Umbilical cord (tissue), 2 donors: Measurements from ENCODE around the gene HES4. TPM values are rescaled to one million over a fixed set of nuclear protein-coding genes. Genes with fewer than 3 reads are reported as not detected.
"Not testable (repeated sequence)": the region's sequence is repeated elsewhere in the genome, so short reads cannot be mapped to it uniquely, and the experiment has no call there.

ENCODE experiments used
- DNase-seq: peaks from one replicate; pipeline ENCODE4 v3.0.0-alpha.2; 2015; ENCODE audit warnings: low spot score
- total RNA-seq: library from RNA; depleted of rRNA; stranded (reverse); fragments of >200 nt; gene quantifications from one replicate; pipeline ENCODE4 v1.2.3, GENCODE V29; 2014; ENCODE audit warnings: low replicate concordance; ENCODE audit not compliant: insufficient read depth

Gene HES4
- total RNA-seq, 1 donor from 2014 or later = 40.2 TPM

DNA sequence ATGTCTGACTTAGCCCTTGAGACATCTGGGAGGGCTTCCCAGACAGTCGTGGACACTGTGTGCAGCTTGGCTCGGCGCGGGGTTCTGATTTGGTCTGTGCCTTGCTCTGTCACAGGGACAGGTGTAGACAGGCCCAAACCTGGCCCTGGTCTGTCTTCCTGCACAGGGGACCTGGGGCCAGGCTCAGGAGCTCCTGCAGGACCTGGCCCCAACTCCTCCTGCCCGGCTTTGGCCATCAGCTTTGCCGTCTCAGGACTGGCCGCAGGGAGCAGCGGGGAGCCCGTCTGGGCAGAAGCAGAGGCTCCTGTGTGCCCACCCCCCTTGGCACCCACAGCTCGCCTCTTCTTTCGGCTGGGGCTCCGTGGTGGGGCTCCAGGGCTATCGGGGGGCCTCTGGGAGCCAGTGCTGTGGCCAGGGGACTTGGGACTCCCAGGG lies 19.7 kb downstream of the HES4 start:
- DNase-seq = no peak

DNA sequence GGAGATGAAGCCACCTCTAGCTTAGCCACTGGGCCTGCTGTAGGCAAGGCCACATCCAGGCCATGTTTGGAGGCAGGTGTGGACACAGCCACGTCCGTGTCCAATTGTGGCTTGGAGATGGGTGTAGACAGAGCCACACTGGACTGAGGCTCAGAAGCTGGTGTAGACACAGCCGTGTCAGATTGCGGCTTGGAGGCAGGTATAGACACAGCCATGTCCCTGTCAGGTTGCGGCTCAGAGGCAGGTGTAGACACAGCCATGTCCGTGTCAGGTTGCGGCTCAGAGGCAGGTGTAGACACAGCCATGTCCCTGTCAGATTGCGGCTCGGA lies 20.2 kb downstream of the HES4 start:
- DNase-seq = no peak

DNA sequence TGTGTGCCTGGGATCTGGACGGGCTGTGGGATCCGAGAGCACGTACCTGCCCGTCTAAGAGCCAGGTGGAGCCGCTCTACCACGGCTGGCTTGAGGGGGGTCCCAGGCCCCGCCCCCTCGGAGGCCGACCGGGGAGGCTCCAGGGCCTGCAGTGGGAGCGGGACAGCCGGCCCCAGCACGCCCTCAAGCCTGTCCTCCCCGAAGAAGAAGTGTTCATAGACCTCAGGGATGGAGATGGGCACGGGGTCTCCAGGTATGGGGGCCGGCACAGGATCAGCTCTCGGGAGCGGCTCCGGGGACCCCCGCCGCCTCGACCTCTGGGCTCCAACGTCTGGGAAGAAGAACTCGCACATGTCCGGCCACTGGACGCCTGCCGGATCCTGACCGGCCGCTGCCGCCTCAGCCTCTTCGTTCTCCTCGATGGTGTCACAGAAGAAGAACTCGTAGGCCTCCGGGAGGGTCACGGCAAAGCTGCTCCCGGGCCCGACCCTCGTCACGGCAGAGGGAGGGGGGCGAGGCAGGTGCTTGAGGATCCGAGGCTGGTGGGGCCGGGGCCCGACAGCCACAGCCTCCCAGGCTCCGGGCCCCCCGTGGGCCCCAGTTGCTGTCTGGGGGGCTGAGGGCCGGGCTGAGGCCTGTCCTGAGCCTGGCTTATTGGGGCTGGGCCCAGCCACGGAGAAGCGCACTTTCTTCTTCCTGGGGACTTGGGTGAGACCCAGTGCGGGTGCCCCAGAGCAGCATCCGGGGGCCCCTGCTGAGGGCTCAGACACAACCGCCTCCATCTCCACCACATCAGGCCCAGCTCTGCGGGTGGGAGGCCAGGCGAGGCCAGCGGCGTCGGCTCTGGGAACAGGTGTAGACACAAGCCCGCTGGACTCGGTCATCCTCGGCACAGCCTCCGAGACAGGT lies 20.8 kb downstream of the HES4 start:
- DNase-seq = no peak

DNA sequence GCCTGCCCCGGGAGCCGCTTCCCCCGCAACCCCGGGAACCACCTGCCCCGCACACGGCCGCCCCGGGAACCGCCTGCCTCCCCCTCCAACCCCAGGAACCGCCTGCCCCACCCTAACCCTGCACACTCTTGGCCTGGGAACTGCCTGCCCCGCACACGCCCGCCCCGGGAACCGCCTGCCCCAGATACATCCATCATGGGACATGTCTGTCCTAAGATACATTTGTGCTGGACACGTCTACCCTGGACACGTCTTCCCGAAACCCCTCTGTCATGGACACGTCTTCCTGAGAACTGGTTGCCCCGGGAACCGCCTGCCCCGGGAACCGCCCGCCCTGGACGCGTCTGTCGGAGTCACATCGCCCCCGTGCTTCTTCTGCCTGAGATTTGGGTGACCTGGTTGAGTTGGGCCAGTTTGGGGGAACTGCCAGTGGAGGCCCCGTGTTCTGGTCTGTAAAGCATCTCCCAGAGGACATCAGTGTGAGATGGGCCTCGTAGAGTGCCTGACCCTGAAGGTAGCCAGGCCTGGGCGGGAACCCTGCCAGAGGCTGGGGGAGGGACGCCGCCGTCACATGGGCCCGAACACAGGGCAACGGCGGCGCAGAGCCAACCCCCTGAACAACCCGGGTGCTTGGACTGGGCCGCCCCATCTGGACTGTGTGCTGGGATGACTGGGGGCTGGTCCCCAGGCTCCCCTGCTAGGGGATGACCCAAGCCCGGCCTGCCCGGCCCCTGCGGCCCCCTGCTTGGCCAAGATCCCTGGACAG lies 21.6 kb downstream of the HES4 start:
- DNase-seq = no peak

DNA sequence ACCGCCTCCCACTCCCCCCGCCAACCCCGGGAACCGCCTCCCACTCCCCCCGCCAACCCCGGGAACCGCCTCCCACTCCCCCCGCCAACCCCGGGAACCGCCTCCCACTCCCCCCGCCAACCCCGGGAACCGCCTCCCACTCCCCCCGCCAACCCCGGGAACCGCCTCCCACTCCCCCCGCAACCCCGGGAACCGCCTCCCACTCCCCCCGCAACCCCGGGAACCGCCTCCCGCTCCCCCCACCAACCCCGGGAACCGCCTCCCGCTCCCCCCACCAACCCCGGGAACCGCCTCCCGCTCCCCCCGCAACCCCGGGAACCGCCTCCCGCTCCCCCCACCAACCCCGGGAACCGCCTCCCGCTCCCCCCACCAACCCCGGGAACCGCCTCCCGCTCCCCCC lies 23.1 kb downstream of the HES4 start:
- not testable (repeated sequence) for DNase-seq

DNA sequence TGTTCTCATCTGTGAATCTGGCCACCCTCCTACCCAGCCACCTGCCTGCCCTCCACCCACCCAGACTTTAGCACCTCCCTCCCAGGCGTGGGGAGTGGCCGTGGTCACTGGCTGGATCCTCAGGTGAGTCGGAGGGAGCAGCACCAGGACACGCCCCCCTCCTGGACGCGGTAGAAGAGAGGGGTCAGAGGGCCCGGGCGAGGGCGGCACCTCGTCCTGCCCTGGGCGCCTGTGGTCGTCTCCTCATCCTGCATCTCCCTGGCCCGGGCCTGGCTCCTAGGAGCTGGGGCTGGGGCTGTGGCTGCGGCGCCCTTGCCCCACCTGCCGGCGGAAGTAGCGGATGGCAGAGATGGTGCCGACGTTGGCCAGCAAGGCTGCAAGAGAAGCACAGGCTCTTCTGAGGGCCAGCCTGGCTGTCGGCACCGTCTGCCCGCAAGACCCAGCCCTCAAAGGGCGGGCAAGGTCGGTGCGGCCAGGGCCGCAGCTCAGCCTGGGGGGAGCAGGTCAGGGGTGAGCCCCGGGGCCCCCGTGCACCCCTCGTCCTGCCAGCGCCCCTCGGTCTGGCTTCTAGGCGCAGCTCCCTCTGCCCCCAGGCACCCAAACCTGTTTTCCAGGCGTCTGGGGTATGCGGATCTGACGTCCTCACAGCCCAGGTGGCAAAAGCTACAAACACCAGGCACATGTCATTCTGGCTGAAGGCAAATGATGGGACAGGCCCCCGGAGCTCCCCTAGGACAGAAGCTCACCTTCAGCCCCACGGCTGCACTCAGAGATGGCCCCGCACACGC lies 23.8 kb downstream of the HES4 start:
- DNase-seq = peak; percentile 77

DNA sequence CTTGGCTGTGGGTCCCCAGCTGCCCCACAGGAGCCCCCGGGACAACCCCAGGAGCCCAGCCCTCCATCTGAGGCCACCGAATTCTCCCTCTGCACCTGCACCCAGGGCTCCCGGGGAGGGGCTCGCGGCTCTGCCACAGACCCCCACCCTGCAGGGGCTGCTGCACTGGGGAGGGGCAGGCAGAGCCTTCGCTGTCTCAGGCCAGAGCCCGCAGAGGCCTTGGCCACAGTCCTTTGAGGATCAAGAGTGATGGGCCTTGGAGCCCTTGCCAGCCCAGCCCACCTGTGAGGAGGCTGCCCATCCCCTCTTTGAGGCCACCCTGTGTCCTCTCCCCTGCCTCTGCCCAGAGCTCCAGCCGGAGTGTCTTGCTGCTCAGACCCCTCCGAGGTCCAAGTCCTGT lies 24.5 kb downstream of the HES4 start:
- DNase-seq = no peak

DNA sequence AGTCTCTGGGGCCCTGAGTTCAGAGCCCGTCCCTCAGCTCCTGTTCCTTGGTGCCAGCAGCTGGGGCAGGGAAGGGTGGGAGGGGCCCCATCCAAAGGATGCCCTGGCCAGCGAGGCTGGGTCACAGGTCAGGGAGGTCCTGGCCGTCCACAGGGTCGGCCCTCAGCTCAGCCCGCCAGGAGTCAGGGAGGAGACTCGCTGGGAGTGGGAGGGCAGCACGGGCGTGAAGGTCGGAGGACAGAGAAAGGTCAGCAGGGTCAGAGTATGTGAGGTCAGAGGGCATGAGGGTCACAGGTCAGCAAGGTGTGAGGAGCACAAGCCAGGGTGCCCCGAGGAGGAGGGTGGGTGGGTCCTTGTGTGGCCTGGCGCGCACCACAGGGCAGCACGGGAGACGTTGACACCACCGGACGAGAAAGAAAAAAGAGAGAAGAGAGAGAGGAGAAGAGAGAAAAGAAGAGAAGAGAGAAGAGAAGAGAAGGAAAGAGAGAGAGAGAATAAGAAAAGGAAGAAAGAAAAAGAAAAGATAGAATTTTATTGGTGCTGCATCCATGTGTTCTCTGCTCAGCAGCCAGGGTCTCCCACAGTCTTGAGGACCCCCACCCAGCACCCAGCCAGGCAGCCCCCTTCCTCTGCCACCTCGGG lies 25.1 kb downstream of the HES4 start:
- no peak for DNase-seq

DNA sequence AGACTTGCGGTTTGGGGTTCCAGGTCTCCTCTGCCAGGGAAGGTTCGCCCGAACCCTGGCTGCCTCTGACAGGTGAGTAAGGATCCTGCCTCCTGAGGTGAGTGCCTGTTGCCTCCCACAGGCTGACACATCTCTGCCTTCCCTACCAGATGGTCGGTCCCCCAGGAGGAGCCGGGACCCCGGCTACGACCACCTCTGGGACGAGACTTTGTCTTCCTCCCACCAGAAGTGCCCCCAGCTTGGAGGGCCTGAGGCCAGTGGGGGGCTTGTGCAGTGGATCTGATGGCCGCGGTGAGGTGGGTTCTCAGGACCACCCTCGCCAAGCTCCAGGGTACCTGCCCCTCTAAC lies 25.6 kb downstream of the HES4 start:
- no peak for DNase-seq

DNA sequence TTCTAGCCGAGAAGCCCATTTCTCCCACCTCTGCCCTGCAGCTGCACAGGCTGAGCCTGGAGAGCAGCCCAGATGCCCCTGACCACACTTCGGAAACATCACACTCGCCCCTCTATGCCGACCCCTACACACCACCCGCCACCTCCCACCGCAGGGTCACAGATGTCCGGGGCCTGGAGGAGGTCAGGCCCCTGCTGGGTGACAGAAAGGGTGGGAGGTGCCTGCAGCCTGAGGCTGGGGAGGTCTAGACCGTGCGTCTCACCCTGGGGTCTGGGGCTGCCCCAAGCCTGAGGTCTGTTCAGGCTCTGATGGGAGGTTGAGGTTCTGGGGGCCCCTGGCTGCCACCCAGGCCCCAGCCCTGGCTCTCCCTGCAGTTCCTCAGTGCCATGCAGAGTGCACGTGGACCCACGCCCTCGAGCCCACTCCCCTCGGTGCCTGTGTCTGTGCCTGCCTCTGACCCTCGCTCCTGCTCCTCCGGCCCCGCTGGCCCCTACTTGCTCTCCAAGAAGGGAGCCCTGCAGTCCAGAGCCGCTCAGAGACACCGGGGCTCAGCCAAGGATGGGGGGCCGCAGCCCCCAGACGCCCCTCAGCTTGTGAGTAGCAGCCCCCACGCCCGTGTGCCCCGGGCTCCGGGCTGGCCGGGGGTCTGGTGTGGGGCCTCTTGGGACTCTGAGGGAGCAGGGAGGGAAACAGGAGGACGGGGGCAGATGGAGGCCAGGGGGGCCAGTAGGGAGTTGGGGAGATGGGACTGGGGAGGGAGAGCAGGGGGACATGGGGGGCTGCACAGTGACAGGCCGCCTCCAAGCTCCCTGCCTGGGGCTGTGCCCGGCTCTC lies 26.2 kb downstream of the HES4 start:
- DNase-seq = no peak

DNA sequence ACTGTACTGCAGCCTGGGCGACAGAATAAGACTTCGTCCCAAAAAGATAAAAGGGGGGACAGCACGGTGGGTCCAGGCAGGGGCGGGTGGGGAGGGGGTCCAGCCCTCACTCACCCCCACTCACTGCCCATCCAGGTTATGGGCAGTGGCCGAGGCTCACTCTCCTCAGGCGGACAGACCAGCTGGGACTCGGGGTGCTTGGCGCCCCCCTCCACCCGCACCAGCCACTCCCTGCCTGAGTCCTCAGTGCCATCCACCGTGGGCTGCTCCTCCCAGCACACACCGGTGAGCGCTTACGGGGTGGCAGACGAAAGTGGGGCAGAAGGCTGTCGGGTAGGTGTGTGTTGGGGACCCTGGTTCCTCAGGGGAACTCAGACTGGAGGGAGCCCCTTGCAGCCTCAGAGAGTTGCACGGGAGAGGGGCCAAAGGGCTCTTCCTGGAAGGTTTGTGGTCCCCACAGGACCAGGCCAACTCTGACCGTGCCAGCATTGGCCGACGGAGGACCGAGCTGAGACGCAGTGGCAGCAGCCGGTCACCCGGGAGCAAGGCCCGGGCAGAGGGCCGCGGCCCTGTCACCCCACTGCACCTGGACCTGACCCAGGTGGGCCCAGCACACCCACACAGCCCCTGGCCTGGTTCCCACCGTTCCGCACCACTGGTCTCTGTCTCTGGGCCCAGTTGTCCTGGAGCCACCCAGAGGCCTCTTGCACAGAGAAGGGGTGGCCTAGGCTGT lies 27.0 kb downstream of the HES4 start:
- no peak for DNase-seq

DNA sequence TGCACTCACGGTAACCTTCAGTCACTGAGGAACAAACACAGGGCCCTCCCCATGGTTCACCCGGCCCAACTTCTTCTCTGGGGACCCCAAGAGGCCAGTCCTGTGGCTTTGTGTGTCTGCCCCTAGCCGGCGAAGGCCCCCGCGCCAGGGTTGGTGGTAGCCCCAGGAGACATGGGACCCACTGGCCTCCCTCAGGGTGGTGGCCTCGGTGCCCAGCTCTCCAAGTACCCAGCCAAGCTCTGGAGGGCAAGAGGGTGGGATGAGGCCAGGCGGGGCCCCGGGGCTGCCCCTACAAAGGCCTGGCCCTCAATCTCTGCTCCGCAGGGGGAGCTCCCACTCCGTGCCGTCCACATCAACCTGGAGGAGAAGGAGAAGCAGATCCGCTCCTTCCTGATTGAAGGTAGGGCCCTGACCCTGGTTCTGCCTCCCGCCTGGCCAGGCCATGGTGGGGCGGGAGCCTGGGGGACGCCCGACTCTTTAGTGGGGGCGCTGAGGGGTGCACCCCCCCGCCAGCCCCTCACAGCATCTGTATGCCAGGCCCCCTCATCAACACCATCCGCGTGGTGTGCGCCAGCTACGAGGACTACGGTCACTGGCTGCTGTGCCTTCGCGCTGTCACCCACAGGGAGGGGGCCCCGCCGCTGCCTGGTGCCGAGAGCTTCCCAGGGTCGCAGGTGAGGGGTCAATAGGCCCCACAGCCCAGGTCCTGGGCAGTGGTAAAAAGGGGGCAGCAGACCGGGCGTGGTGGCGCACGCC lies 28.0 kb downstream of the HES4 start:
- no peak for DNase-seq

DNA sequence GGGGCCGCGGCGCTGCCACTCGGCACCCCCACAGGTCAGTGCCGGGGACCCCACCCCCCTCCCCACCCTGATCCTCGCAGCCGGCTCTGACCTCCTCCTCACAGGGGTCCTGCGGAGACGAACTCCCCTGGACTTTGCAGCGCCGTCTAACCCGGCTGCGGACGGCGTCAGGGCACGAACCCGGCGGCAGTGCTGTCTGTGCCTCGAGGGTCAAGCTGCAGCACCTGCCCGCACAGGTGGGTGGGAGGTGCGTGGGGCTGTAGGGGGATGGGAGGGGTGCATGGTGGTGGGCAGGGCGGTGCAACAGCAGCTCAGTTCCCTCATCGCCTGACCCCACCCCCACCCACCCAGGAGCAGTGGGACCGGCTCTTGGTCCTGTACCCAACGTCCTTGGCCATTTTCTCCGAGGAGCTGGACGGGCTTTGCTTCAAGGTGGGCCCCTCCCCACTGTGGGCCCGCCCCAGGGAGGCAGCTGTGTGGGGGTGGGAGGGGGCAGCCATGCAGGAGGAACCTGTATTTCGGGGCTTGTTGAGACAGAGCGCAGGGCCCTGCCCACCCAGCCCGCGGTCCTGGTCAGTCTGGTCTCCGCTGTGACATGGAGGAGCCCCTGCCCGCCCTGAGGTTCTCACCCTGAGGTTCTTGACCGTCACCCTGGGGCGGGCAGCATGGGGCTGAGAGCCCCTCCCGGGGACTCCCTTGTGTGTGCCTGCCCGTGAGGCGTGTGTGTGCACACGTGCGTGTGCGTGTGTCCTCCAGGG lies 28.7 kb downstream of the HES4 start:
- peak; percentile 46 for DNase-seq

DNA sequence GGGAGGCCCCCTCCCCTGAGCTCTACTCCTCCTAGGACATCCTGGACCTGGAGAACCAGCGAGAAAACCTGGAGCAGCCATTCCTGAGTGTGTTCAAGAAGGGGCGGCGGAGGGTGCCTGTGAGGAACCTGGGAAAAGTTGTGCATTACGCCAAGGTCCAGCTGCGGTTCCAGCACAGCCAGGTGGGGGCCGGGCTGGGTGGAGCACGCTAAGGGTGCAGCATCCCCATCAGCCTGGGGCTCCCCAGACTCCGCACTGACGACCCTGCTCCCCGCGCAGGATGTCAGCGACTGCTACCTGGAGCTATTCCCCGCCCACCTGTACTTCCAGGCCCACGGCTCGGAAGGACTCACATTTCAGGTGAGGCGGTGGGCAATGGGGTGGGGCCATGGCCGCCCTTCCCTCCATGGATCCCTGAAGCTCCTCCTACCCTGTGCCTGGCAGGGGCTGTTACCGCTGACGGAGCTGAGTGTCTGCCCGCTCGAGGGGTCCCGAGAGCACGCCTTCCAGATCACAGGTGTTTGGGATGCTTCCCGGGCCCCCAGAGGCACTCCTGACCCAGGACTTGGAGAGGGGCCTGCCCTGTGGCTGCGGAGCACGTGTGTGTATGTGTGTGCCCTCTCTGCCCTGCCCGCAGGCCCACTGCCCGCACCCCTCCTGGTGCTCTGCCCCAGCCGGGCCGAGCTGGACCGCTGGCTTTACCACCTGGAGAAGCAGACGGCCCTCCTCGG lies 29.5 kb downstream of the HES4 start:
- DNase-seq = no peak

DNA sequence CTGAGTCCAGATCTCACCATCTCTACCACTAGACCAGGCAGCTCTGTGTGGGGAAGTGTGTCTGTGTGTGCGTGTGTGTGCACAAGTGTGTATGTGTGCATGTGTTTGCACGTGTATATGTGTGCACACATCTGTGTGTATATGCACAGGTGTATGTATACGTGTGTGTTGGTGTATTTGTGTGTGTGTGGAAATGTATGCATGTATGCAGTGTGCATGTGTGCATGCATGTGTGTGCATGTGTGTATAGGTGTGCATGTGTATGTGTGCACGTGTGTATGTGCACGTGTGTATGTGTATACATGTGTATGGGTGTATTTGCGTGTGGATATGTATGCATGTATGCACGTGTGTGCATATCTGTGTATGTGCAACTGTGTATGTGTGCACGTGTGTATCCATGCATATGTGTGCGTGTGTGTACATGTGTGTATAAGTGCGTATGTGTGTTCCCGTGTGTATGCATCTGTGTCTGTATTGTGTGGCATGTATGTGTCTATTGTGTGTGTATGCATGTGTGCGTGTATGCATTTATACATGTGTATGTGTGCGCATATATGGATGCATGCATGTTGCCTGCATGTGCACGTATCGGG lies 30.5 kb downstream of the HES4 start:
- no peak for DNase-seq

DNA sequence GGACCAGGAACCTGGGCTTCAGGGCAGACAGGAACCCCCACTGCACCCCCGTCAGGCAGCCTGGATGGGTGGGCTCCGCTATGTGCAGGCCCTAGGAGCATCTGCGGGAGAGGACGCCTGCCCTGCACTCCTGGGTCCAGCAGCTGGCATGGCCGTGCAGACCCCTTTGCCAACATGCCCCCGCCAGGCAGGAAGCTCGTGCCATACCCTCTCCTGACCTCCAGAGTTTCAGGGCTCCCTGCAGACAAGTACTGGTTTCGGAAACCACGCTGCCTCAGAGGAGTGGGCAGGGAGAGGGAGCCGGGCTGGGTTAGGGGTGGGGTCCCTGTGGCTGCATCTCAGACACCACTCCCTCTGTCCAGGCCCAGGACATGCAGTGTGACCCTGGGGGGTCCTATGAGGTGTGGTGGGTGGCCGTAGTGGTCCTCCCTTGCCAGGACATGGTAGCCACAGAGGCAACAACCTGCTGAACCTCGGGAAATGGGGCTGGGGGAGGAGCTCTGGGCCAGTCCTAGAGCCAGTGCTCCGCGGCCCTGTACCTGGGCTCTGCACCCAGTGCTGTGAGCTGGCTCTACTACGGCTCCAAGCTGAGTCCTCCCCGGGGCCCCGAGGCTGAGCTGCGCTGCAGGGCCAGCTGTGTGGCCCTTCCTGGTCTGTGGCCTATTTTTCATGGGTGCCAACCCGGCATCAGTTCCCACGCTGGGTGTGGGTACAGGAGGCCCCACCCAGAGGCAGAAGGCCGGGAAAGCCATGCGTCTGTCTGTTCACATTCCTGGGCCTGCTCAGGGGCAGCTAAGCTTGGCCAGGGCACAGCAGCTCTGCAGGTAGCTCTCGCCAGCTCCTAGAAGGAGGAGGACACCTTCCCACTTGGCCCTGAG lies 32.2 kb downstream of the HES4 start:
- no peak for DNase-seq
